CMK (cell line): ENCODE data around the gene SCAMP5.

Source experiments
- DNase-seq: peaks from one replicate; pipeline ENCODE4 v3.0.0-alpha.2; 2010; ENCODE audit warnings: low read depth

The SCAMP5 gene

GRCh38 chr15:75070674-75071073, 75.3 kb downstream of the SCAMP5 start:
- DNase-seq: no peak
